8988T (cell line): ENCODE results near the gene SNX7.
A peak's percentile ranks its signal among the peaks of the same experiment; 100 is the strongest.

ENCODE experiments used
- DNase-seq: peaks from one replicate; pipeline ENCODE4 v3.0.0; 2011

The SNX7 gene

GRCh38 chr1:98661544-98662355 is at the start of gene SNX7:
SNX7 (plus strand) TSS chr1:98661721; CDS start chr1:98661732, 11 bp downstream.
- DNase-seq = peak; percentile 68

GRCh38 chr1:98637316-98637715 is 24.2 kb upstream of the SNX7 start:
- DNase-seq = no peak

- DNase-seq = no peak
Measured at GRCh38 chr1:98638185-98638584, 23.3 kb upstream of the SNX7 start.

GRCh38 chr1:98644510-98644909 is 17.0 kb upstream of the SNX7 start:
- DNase-seq = no peak

GRCh38 chr1:98651116-98651632 is 10.3 kb upstream of the SNX7 start:
- no peak for DNase-seq

GRCh38 chr1:98653123-98653522 is 8.4 kb upstream of the SNX7 start:
- DNase-seq = no peak

- DNase-seq = no peak
Measured at GRCh38 chr1:98659879-98660278, 1.6 kb upstream of the SNX7 start.

GRCh38 chr1:98660940-98661543 is 479 bp upstream of the SNX7 start:
- DNase-seq = no peak

GRCh38 chr1:98662356-98662670 is 792 bp downstream of the SNX7 start:
- no peak for DNase-seq

- no peak for DNase-seq
Measured at GRCh38 chr1:98668733-98669132, 7.2 kb downstream of the SNX7 start.

- no peak for DNase-seq
Measured at GRCh38 chr1:98669355-98670296, 8.1 kb downstream of the SNX7 start.

- DNase-seq = no peak
Measured at GRCh38 chr1:98672189-98672588, 10.7 kb downstream of the SNX7 start.

- DNase-seq = no peak
Measured at GRCh38 chr1:98674075-98674781, 12.7 kb downstream of the SNX7 start.

- no peak for DNase-seq
Measured at GRCh38 chr1:98675282-98675681, 13.8 kb downstream of the SNX7 start.

- DNase-seq = no peak
Measured at GRCh38 chr1:98677288-98677687, 15.8 kb downstream of the SNX7 start.

GRCh38 chr1:98681812-98682211 is 20.3 kb downstream of the SNX7 start:
- DNase-seq = no peak

- DNase-seq = no peak
Measured at GRCh38 chr1:98688110-98688739, 26.7 kb downstream of the SNX7 start.

GRCh38 chr1:98690576-98690975 is 29.1 kb downstream of the SNX7 start:
- DNase-seq = no peak

GRCh38 chr1:98692482-98692881 is 31.0 kb downstream of the SNX7 start:
- no peak for DNase-seq

GRCh38 chr1:98693385-98693784 is 31.9 kb downstream of the SNX7 start:
- DNase-seq = no peak

- DNase-seq = no peak
Measured at GRCh38 chr1:98696077-98696476, 34.6 kb downstream of the SNX7 start.

GRCh38 chr1:98697781-98698180 is 36.3 kb downstream of the SNX7 start:
- no peak for DNase-seq
